HG03460 (cell line): ENCODE data around the gene FARS2.

Source experiments
- ATAC-seq: cut with Tn5 transposase; IDR thresholded peaks from one replicate; pipeline ENCODE4 v1.9.1; 2021; ENCODE audit not compliant: unreplicated experiment

Gene FARS2

DNA sequence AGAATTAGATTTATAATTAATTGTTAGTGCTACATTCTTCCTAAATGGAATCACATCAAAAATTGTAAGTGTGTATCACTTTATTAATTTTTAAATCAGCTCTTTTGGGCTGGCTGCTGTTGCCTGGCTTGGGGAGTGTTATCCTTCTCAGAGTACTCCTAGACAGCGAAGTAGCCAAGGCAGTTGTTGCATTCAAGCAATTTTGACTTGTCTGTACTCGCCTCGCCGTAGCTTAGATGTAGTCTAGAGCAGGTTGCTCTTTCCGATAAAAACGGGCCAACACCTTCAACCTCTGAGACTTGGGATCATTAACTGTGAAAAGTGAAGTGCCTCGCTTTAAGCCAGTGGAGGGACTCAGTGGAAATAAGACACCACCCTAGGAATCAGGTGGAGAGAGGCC, 151.3 kb downstream of the FARS2 start:
- no peak for ATAC-seq

DNA sequence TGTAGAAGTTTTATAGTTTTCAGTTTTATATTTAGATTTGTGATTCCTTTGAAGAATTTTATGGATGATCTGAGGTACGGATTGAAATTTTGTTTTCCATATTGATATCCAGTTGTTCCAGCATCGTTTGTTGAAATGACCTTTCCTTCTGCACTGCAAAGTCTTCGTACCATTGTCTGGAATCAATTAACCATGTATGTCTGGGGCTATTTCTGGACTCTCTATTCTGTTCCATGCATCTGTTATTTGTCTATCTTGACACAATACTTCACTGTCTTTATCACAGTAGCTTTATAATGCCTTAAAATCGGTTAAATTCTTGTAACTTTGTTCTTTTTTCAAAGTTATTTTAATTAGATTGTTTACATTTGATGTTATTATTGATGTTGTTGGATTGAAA, 154.9 kb downstream of the FARS2 start:
- ATAC-seq: no peak

DNA sequence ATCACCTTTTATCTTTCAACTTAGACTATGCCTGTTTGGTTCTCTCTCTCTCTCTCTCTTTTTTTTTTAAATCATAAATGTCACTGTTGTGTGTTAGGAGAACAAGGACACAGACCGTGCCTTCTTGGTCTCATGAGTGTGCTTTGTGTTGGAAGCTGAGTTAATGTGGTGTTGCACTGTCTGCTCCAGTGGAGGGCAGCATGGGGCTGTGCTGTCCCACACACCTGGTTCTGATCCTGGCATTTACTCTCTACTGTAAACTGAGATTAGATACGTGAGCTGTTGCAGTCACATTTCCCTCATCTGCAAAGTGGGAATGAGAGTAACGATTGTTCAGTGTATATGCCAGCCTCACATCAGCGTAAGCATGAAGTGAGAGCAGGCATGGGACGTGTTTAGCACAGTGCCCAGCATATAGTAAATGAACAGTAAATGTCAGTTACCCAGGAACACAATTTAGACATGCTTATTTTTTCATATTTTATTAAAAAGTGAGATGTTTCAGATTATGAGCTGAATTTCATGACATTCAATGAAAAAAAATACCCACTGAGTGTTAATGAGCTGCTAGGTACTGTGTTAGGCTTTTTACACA, 161.1 kb downstream of the FARS2 start:
- ATAC-seq: no peak

DNA sequence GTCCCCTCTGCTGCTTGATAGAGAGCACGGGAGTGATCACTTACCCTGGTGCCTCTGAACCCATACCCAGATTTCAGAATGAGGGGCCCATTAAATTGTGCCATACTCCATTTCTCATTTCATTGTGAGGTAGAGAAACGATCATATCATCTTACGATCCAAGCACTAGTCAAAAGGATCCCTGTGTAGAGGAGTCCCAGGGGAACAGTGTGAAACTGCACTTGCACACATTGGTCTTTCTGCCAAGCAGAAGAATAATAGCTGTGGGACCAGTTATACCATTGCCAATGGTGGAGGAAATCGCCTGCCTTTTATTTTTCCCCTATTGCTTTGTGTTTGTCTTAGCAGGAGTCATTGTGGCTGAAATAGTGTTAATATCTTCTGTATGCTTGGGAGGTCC, 161.9 kb downstream of the FARS2 start:
- no peak for ATAC-seq

- ATAC-seq: no peak
Observed at GRCh38 chr6:5424726-5425125, 163.4 kb downstream of the FARS2 start.

GRCh38 chr6:5425267-5425666, 164.0 kb downstream of the FARS2 start:
- ATAC-seq: no peak

DNA sequence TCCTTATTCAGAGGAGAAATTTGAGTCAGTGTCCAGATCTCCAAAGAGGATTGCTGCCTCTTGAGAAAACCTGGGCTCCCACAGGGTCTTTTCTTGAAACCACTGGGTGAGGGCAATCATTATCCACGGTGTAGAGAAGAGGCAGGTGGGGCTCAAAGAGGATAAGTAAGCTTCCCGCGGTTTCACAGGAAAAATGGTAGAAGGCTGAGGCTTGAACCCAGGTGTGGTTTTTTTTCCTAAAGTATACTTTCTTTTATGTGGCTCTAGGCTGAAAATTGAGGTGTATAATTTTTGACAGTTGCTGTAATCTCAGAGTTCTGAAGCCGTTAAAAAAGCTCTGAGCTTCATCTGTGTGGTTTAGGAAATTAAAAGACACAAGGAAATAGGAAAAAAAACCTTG, 164.5 kb downstream of the FARS2 start:
- no peak for ATAC-seq

GRCh38 chr6:5427586-5427985, 166.3 kb downstream of the FARS2 start:
- no peak for ATAC-seq

- no peak for ATAC-seq
Observed at GRCh38 chr6:5433324-5433723, 172.0 kb downstream of the FARS2 start.

DNA sequence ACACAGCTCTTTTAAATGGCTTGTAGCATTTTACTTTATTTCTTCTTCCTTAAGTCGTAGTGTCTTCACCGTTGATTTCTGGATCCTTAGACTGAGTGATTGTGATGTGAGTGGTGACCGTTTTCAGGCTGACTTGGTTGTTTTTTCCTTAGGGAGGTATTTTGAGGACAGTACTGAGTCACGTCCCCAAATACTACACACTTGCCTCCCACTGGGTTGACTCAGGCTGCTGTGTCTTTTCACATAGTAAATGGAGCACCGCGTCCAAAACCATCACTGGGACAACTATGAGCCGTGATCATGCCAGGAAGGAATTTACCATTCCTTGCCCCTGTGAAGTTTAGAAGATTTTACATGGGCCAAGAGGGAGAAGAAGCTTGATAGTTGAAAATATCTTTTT, 174.1 kb downstream of the FARS2 start:
- no peak for ATAC-seq

- ATAC-seq: no peak
Observed at GRCh38 chr6:5438922-5439584, 177.7 kb downstream of the FARS2 start.

DNA sequence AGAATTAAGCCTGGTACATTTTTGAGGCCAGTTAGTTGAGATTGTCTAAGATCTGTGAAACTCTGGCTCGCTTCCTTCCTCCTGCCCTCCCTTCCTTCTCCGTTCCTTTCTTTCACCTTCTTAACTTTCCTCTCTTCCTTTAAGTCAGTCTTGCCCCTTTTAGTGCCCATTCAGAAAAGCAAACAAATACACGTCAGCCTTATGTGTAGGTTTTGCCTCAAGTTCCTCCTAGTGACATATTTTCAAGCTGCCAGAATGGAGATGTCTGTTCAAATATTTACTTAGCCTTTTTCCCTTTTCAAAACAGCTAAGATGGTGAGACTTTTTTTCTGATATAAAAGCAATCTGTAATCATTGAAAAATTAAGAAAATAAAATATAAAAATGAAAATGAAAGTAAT, 178.4 kb downstream of the FARS2 start:
- ATAC-seq: no peak

DNA sequence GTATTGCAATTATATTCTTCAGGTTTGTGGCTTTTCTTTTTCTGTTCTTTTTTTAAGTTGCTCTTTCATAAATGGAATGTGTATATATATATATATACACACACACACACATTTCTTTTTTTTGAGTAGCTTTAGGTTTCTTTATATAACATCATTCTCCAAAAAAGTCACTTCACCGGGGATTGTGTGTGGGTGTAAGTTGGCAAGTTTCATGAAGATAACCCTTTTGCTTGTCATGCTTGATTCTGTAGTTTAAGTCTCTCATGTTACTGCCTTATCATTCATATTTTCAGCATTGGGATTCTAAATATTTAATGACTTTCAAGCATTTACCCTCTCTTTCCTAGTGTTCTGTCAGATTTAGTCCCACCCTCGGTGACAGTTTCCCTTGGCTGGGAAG, 181.0 kb downstream of the FARS2 start:
- no peak for ATAC-seq

GRCh38 chr6:5442916-5443315, 181.6 kb downstream of the FARS2 start:
- ATAC-seq: no peak

DNA sequence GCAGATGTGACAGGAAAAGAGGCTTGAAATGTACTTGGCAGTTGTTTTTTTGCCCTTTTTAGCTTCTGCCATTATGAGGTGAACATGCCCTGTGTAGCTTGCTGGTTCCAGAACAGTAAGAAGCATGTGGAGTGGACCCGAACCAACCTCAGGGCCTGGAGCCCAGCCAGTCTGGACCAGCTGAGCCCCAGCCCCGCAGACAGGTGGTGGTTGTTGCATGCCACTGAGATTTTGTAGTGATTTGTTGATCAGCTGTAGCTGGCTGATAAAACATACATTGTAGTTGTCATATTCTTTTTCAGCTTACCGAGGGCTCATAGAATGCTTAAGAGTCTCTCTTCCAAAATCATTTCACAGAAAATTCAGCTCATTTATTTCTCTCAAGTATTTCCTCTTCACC, 182.2 kb downstream of the FARS2 start:
- ATAC-seq: no peak

DNA sequence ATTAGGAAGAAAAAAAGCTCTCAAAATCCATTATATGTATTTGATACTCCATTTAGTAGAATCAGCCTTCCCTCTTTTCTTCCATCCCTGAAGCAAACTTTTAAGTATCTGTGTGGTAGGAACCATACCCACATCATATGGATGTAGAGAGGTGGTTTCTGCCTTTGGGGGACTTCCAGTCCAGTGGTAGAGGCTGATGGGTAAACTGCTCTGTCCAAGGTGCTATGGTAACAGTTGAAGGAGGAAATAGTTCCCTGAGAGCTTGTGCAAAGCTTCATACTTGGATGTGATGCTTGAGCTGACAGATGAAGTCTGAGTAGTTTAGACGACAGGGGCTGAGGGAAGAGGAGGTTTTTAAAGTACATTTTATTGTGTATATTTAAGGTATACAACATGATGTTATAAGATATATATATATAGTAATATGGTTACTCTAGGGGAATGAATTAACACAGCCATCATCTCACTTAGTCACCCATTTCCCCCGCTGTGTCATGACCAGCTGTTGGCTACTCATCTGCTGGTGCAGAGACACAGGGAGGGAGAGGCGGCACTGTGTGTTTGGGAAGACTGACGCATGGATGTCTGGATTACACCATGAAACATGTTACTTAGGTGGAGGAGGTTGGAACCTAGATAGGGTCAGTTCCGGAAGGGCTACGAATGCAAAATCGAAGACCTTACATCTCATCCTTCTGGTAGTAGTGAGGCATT, 185.2 kb downstream of the FARS2 start:
- no peak for ATAC-seq

DNA sequence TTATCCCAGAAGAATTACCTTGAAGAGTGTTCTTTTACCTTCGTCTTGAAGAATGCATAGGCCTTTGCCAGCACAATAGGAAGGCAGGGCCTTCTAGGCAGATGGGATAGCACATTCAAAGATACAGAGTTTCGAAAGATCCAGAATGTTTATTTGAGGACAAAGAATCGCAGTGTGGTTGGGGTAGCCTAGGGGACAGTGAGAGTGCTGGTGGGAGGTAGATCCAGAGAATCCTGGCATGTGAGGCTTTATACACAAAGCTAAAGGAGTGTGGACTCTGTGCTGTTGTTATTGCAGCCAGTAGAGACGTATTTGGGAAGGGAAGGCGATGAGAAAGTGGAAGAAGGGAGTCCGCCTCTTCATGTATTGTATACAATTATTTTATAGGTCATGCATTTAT, 186.6 kb downstream of the FARS2 start:
- no peak for ATAC-seq

GRCh38 chr6:5450073-5450472, 188.8 kb downstream of the FARS2 start:
- ATAC-seq: no peak

DNA sequence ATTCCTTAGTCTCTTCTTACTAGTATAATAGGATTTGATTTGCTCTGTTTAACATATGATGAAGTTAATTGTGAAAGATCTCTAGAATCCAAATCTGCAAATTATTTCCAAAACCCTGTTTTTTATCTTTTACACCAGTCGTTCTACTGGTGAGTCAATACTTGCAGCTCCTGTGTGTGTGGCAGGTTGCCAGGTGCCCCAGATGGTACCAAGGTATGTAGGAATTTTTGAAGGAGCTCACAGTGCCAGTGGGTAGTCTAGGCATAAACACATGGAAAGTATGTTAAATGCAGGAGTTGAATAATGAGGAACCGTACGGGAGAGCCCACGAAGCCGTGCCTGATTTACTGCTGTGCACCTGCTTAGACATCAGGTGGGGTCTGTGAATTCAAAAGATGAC, 192.2 kb downstream of the FARS2 start:
- no peak for ATAC-seq

DNA sequence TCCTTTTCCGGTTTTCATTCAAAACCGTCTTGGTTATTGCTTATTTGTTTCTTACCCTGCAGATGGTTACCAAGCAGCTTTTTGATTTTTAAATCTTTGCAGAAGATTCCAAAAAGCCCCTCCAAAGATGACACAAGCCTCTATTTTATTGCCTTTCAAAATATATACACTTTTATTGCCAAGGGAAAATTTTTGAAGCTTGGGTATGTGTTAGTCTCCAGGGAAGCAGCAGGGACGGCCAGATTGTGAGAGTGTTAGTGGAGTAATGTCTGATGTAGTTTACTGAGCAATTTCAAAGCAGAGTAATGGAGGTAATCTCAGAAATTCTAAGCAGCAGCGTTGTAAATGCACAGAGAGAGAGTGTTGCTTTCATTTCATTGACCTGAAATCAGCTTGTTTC, 193.8 kb downstream of the FARS2 start:
- no peak for ATAC-seq

DNA sequence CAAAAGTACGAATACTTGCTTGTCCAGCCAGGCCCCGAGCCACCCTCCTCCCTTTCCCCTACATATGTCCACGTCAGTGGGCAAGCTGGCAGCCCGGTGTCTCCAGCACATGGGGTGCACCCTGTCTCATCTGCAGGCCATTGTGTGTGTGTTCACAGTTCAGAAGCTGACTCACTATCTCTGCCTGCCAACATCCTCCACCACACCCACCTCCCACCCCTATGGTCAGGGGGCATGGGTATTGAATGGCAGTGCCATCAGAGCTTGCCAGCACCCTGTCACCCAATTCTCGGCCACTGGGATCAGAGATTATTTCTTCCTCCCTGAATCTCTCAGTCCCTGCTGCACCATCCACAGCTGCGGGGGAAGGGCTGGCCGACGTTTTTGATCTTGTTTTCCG, 195.7 kb downstream of the FARS2 start:
- ATAC-seq: no peak

DNA sequence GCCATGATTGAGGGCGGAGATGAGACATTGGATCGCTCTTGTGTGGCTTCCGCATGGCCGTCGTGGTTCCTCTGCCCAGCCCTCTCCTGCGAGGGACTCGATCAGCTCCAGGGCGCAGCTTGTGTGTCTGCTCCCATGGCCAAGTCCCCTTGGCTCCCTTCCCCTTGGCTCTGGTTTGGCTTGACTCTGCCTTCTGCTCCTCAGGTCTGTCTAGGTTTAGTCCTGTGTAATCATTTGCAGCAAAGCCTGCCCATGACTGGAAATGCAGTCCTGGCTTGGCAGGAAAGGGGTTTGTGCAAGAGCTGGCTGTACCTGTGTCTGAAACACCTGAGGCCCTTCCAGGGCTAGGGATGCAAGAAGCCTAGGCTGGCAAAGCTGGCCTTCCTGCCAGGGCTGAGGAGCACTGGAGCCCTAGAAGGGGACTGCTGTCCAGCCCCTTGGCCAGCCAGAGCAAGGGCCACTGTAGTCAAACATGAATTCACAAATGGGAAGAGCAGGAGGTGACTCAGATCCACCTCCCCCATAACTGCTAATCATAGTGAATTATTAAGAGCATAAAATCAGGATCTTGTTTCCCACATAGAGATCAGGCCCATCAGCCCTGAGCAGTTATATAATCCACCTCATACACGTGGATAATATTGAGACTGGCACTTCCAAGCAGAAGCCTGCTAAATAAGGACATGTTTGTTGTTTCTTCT, 196.8 kb downstream of the FARS2 start:
- no peak for ATAC-seq
